ENCODE data around the gene ZBP1.

GRCh38 chr20:57632286-57632685 lies 12.1 kb upstream of the ZBP1 start:
- TF ChIP-seq CTCF (conservative IDR thresholded peaks at IDR 0.05; ENCODE audit: low read depth, low read length) (no peak), EZH2 (IDR thresholded peaks at IDR 0.05; ENCODE audit: low read length, unreplicated experiment) (no peak), EZH2phosphoT487 (IDR thresholded peaks at IDR 0.05; ENCODE audit: borderline replicate concordance, low read length) (no peak)
